GM13977 (cell line): Measurements from ENCODE around the gene NUP155.
"Not testable (repeated sequence)": the region's sequence is repeated elsewhere in the genome, so short reads cannot be mapped to it uniquely, and the experiment has no call there.

Experiments
- DNase-seq: peaks from one replicate; pipeline ENCODE4 v3.0.0; 2012; ENCODE audit warnings: low spot score
- CTCF ChIP-seq: IDR thresholded peaks from 2 replicates; pipeline ENCODE4 v1.5.1; 2012; ENCODE audit warnings: mild to moderate bottlenecking, control low read depth; ENCODE audit not compliant: insufficient read depth; ENCODE audit errors: extremely low read depth, missing control alignments
- in situ Hi-C: fragments of 300-500 bp; cut with MboI; formaldehyde crosslinking; loops from one replicate; pipeline ENCODE4 v1.12.0; 2022; ENCODE audit warnings: low sequenced_read_pairs, low pct_unique_long_range_greater_than_20kb, mixed read lengths, inconsistent platforms; ENCODE audit not compliant: unreplicated experiment

NUP155 gene

DNA sequence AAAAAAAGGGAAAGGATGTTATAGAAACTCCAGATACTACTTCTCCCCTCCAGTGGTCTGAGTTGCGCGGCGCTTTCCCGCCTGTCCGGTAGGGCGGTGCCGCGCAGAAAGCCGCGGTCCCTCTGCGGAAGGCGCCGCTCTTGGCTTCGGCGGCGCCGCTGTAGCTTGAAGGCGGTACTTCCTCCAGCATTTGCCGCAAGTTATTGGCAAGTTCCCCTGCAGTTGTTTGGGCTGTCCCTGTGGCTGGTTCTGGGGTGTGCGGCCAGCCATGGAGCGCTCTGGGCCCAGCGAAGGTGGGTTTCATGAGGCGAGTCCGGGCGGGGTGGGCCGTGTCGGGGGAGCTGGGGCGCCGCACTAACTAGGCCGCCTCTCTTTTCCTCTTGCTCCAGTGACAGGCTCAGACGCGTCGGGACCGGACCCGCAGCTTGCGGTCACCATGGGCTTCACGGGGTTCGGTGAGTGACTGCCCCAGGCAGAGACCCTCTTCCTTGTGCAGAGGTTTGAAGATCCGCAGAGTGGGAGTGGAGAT is 8.3 kb upstream of the NUP155 start, which contains the start of gene WDR70:
TSS of gene WDR70 (plus strand) at position 219 of the 529 bp plus-strand sequence. CDS start at position 269, 50 bp downstream.
- TF ChIP-seq CTCF: peak; percentile 92
- peak; percentile 76 for DNase-seq
- in situ Hi-C loops: not testable (repeated sequence)

GRCh38 chr5:37378066-37378465 is 7.2 kb upstream of the NUP155 start:
- in situ Hi-C loops, DNase-seq: not testable (repeated sequence)

GRCh38 chr5:37375091-37375490 is 4.2 kb upstream of the NUP155 start:
- DNase-seq: no peak
- TF ChIP-seq CTCF: no peak
- in situ Hi-C loops: no loop called here

DNA sequence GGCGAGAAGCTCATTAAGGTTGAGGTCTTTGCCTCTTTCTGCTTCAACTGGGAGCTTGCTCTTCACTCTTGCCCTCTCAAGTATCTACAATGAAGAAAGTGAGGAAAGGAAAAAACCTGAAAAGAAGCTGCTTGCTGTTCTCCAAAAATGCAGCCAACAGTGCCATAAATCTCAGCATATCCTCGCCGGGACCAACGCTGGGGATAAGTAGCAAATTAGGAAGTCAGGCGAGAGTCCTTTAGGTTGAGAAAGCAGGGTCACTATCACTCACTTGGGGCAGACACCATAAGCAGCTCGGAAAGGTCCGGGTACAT is 399 bp downstream of the NUP155 start:
- no peak for TF ChIP-seq CTCF
- no peak for DNase-seq
- in situ Hi-C loops: no loop called here

- TF ChIP-seq CTCF: no peak
- DNase-seq: no peak
- in situ Hi-C loops: no loop called here
Measured at GRCh38 chr5:37355161-37355560, 15.7 kb downstream of the NUP155 start.

DNA sequence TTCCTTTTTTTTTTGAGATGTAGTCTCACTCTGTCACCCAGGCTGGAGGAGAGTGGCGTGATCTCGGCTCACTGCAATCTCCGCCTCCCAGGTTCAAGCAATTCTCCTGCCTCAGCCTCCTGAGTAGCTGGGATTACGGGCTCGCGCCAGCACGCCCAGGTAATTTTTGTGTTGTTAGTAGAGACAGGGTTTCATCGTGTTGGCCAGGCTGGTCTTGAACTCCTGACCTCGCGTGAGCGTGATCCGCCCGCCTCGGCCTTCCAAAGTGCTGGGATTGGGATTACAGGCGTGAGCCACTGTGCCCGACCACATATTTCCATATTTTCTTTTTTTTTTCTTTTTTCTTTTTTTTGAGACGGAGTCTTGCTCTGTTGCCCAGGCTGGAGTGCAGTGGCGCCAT is 28.2 kb downstream of the NUP155 start:
- DNase-seq, in situ Hi-C loops: not testable (repeated sequence)

GRCh38 chr5:37334754-37335153 is 36.2 kb downstream of the NUP155 start:
- DNase-seq, in situ Hi-C loops: not testable (repeated sequence)

GRCh38 chr5:37326536-37326935 is 44.4 kb downstream of the NUP155 start:
- in situ Hi-C loops: no loop called here
- no peak for DNase-seq
- TF ChIP-seq CTCF: no peak
